MCF 10A (cell line): ENCODE measurements around the gene SLC22A1. TPM values are rescaled to one million over a fixed set of nuclear protein-coding genes. Genes with fewer than 3 reads are reported as not detected.

Source experiments
- BruUV-seq: library from RNA; stranded (reverse); fragments of 400-500 nt; replicated peaks from 2 replicates; lab custom pipeline; 2021; lab: Mats Ljungman, UMichigan
- CTCF ChIA-PET: fragments of 300-600 bp; sonication (Branson Sonifier 250); formaldehyde crosslinking; extraction: SDS; loops from one replicate; lab custom pipeline; 2021; ENCODE audit warnings: antibody characterized with exemption, inconsistent platforms; lab: Yijun Ruan, JAX
- POLR2A ChIA-PET: fragments of 300-600, 350-650 bp; sonication (Branson Sonifier 250); formaldehyde crosslinking; extraction: SDS; loops from one replicate; lab custom pipeline; 2020; ENCODE audit warnings: antibody characterized with exemption, inconsistent platforms; lab: Yijun Ruan, JAX
- DNase-seq: peaks from one replicate; pipeline ENCODE4 v3.0.0-alpha.2; 2018; ENCODE audit not compliant: unreplicated experiment
- H3K27ac Mint-ChIP-seq: one replicate; pipeline ENCODE4 v1.8.0; 2022; ENCODE audit warnings: mild to moderate bottlenecking, low read depth, mixed read lengths; ENCODE audit not compliant: unreplicated experiment
- H3K27me3 Mint-ChIP-seq: one replicate; pipeline ENCODE4 v1.8.0; 2022; ENCODE audit warnings: mixed read lengths; ENCODE audit not compliant: insufficient read depth, unreplicated experiment
- H3K36me3 Mint-ChIP-seq: one replicate; pipeline ENCODE4 v1.8.0; 2022; ENCODE audit warnings: mild to moderate bottlenecking, moderate library complexity, mixed read lengths; ENCODE audit not compliant: insufficient read depth, unreplicated experiment
- H3K4me1 Mint-ChIP-seq: one replicate; pipeline ENCODE4 v1.8.0; 2022; ENCODE audit warnings: mixed read lengths; ENCODE audit not compliant: insufficient read depth, unreplicated experiment
- H3K4me3 Mint-ChIP-seq: one replicate; pipeline ENCODE4 v1.8.0; 2022; ENCODE audit warnings: mild to moderate bottlenecking, moderate library complexity, mixed read lengths; ENCODE audit not compliant: unreplicated experiment
- H3K9me3 Mint-ChIP-seq: one replicate; pipeline ENCODE4 v1.8.0; 2022; ENCODE audit warnings: mixed read lengths; ENCODE audit not compliant: unreplicated experiment
- intact Hi-C: fragments of 100-400 bp; cut with micrococcal nuclease; formaldehyde crosslinking; loops from 2 replicates; pipeline ENCODE4 v1.14.1; 2022
- total RNA-seq: library from RNA; stranded (reverse); gene quantifications from 2 replicates; pipeline ENCODE4 v1.2.3, GENCODE V29; 2022
- TF ChIP-seq, protein P1 (sequence below): fragments of 200-600 bp; IDR thresholded peaks from one replicate; pipeline ENCODE4 v1.8.0; 2022; ENCODE audit warnings: antibody characterized with exemption, mild to moderate bottlenecking; ENCODE audit not compliant: unreplicated experiment

Gene SLC22A1
- total RNA-seq, 1 experiment from 2014 or later, result 0.86 TPM

- ChIA-PET CTCF (interaction anchor here (1.2 kb wide), 1 partner anchor 363 kb away, joined by 3 read pairs; no protein-coding TSS in a partner anchor), POLR2A (interaction anchor here (0.6 to 1.1 kb wide), 2 partner anchors 10 to 339 kb away, joined by 3 read pairs; no protein-coding TSS in a partner anchor)
- peaks cover 61% of the 10 kb centered on the region for H3K36me3 Mint-ChIP-seq
- DNase-seq, result no peak
- no peaks in the 10 kb centered on the region for H3K4me1 Mint-ChIP-seq
- no peaks in the 10 kb centered on the region for H3K9me3 Mint-ChIP-seq
- no peak overlapping the region for H3K27ac Mint-ChIP-seq
- TF ChIP-seq, protein P1, sequence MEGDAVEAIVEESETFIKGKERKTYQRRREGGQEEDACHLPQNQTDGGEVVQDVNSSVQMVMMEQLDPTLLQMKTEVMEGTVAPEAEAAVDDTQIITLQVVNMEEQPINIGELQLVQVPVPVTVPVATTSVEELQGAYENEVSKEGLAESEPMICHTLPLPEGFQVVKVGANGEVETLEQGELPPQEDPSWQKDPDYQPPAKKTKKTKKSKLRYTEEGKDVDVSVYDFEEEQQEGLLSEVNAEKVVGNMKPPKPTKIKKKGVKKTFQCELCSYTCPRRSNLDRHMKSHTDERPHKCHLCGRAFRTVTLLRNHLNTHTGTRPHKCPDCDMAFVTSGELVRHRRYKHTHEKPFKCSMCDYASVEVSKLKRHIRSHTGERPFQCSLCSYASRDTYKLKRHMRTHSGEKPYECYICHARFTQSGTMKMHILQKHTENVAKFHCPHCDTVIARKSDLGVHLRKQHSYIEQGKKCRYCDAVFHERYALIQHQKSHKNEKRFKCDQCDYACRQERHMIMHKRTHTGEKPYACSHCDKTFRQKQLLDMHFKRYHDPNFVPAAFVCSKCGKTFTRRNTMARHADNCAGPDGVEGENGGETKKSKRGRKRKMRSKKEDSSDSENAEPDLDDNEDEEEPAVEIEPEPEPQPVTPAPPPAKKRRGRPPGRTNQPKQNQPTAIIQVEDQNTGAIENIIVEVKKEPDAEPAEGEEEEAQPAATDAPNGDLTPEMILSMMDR, result no peak
- intact Hi-C loops, result no loop called here
- H3K4me3 Mint-ChIP-seq, result no peak overlapping the region
- no TSS peak for BruUV-seq
- no peaks in the 10 kb centered on the region for H3K27me3 Mint-ChIP-seq
Observed at GRCh38 chr6:160092602-160093001, 29.0 kb upstream of the SLC22A1 start.

DNA sequence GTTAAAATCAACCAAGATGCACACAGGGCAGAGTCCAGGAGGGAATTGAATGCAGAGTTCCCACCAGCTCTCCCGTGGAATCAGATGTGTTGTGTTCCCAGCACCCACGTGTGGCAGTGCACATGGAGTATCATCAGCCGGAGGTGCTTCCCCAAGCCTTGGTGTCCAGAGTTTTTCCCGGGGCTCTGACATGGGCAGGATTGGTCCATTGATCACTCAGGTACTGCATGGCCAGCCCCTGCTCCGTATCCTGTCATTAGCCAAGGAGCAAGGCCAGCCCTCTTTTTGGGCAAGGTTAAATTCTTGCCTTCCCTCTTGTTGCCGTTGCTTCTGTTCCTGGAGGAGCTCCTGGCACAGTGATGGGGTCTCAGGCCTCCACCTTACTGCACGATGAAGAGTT, 28.6 kb upstream of the SLC22A1 start:
- BruUV-seq, result no TSS peak
- Mint-ChIP-seq H3K4me1 (no peaks in the 10 kb centered on the region), H3K27ac (no peak overlapping the region), H3K9me3 (no peaks in the 10 kb centered on the region), H3K27me3 (no peaks in the 10 kb centered on the region), H3K36me3 (peaks cover 66% of the 10 kb centered on the region), H3K4me3 (no peak overlapping the region)
- ChIA-PET POLR2A (interaction anchor here (0.6 kb wide), 1 partner anchor 338 kb away, joined by 3 read pairs; no protein-coding TSS in a partner anchor), CTCF (interaction anchor here (0.6 to 1.2 kb wide), 3 partner anchors 362 to 1048 kb away, joined by 3 read pairs; no protein-coding TSS in a partner anchor)
- no peak for DNase-seq
- intact Hi-C loops, result no loop called here
- TF ChIP-seq, protein P1, result no peak

DNA sequence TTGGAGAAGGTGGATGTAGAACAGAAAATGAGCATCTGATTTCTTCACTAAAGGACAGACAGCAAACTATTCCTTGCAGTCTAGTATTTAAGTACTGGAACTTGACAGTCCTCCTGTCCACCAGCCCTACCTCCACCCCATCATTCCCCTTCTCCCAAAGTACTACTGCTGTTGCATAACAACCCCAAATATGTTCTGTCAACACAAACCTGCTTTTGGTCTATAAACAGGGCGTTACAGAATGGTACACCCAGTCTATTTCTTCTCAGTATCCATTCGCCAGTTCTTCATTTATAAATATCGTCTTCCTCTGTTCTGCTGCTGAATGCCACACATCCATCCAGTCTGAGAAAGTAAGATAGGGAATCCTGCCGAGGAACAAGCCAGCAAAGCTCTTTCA, 27.7 kb upstream of the SLC22A1 start:
- no peak overlapping the region for H3K27ac Mint-ChIP-seq
- no peaks in the 10 kb centered on the region for H3K4me1 Mint-ChIP-seq
- TF ChIP-seq, protein P1, result no peak
- ChIA-PET CTCF (interaction anchor here (0.6 kb wide), 1 partner anchor 1169 kb away, joined by 3 read pairs; no protein-coding TSS in a partner anchor), POLR2A (no interaction called here)
- intact Hi-C loops, result no loop called here
- H3K9me3 Mint-ChIP-seq, result no peaks in the 10 kb centered on the region
- no peak for DNase-seq
- no peaks in the 10 kb centered on the region for H3K27me3 Mint-ChIP-seq
- no peak overlapping the region for H3K4me3 Mint-ChIP-seq
- peaks cover 70% of the 10 kb centered on the region for H3K36me3 Mint-ChIP-seq
- BruUV-seq, result no TSS peak

- H3K27ac Mint-ChIP-seq, result no peak overlapping the region
- POLR2A ChIA-PET, result no interaction called here
- TF ChIP-seq, protein P1, result no peak
Observed at GRCh38 chr6:160095146-160095845, 26.3 kb upstream of the SLC22A1 start.

More at GRCh38 chr6:160095146-160095845, 26.3 kb upstream of the SLC22A1 start:
- H3K4me3 Mint-ChIP-seq, result no peak overlapping the region
- H3K36me3 Mint-ChIP-seq, result peaks cover 64% of the 10 kb centered on the region
- H3K9me3 Mint-ChIP-seq, result no peaks in the 10 kb centered on the region
- no peaks in the 10 kb centered on the region for H3K4me1 Mint-ChIP-seq
- CTCF ChIA-PET, result interaction anchor here (0.7 to 6.6 kb wide), 4 partner anchors 7 to 274 kb away, joined by 3 to 52 read pairs (median 4); no protein-coding TSS in a partner anchor
- H3K27me3 Mint-ChIP-seq, result no peaks in the 10 kb centered on the region
- no peak for DNase-seq
- no TSS peak for BruUV-seq
- intact Hi-C loops, result no loop called here
